K562 (cell line): ENCODE results near the gene PPP1R14B. TPM values are rescaled to one million over a fixed set of nuclear protein-coding genes. Genes with fewer than 3 reads are reported as not detected.
A peak's percentile ranks its signal among the peaks of the same experiment; 100 is the strongest.

Source experiments
- BDP1 ChIP-seq: IDR thresholded peaks from 3 replicates; pipeline ENCODE4 v1.6.1; 2011; ENCODE audit not compliant: insufficient read length, insufficient read depth
- CLOCK ChIP-seq: fragments of 250-450 bp; sonication (Bioruptor Pico); IDR thresholded peaks from 2 replicates; pipeline ENCODE4 v1.4.0; 2020; ENCODE audit warnings: mild to moderate bottlenecking, moderate library complexity, borderline replicate concordance
- CXXC5 ChIP-seq: fragments of 250-450 bp; sonication (Bioruptor Pico); IDR thresholded peaks from 2 replicates; pipeline ENCODE4 v1.8.0; 2022; ENCODE audit warnings: inconsistent platforms, mild to moderate bottlenecking, moderate library complexity
- HMGN3 ChIP-seq: IDR thresholded peaks from 2 replicates; pipeline ENCODE4 v1.6.1; 2011; ENCODE audit warnings: borderline replicate concordance, low read depth, mild to moderate bottlenecking, mixed read lengths, low read length; ENCODE audit not compliant: insufficient read length; ENCODE audit errors: extremely low read depth
- KDM2B ChIP-seq: fragments of 250-450 bp; sonication (Bioruptor Pico); IDR thresholded peaks from 2 replicates; pipeline ENCODE4 v1.8.0; 2021; ENCODE audit warnings: mild to moderate bottlenecking, moderate library complexity
- KDM4B ChIP-seq, 2 experiments: fragments of 450-650 bp in 1 of 2; sonication (generic) in 1 of 2; IDR thresholded peaks; 2 replicates each; pipeline ENCODE4 v1.6.1; 2016 to 2017; ENCODE audit warnings: borderline replicate concordance in 2 of 2, antibody characterized with exemption in 1 of 2, low read depth in 1 of 2, mild to moderate bottlenecking in 1 of 2
- KDM5B ChIP-seq: fragments of 200-600 bp; sonication (generic); IDR thresholded peaks from 2 replicates; pipeline ENCODE4 v1.6.1; 2012; ENCODE audit warnings: low read depth, mild to moderate bottlenecking, moderate library complexity, low read length, control low read depth, inconsistent platforms; ENCODE audit not compliant: insufficient replicate concordance
- MYC ChIP-seq, 2 experiments: fragments of 250-450 bp in 1 of 2; sonication (Bioruptor Pico) in 1 of 2; IDR thresholded peaks; 2 replicates each; pipeline versions ENCODE4 v1.5.1 to v1.6.1; 2012 to 2021; ENCODE audit warnings: low read depth in 2 of 2, borderline replicate concordance in 1 of 2, improper control_type of control experiment in 1 of 2, low read length in 1 of 2, mild to moderate bottlenecking in 1 of 2, moderate library complexity in 1 of 2
- MYNN ChIP-seq, 2 experiments: sonication (generic); formaldehyde crosslinking in 1 of 2; IDR thresholded peaks; 2 replicates each; pipeline versions ENCODE4 v1.5.0 to v1.6.1; 2016 to 2020; ENCODE audit warnings: antibody characterized with exemption in 1 of 2, missing genetic modification reagents in 1 of 2
- NCOA1 ChIP-seq: fragments of 450-650 bp; IDR thresholded peaks from 2 replicates; pipeline ENCODE4 v1.6.1; 2016; ENCODE audit warnings: low read depth
- NONO ChIP-seq, 2 experiments: fragments of 200-400 bp in 1 of 2; fragments of 450-650 bp in 1 of 2; formaldehyde crosslinking in 1 of 2; IDR thresholded peaks; 2 replicates each; pipeline ENCODE4 v1.6.1; 2017; ENCODE audit warnings: low read depth in 2 of 2, mild to moderate bottlenecking in 2 of 2, moderate library complexity in 2 of 2, low read length in 1 of 2
- NR3C1 ChIP-seq: sonication (generic); formaldehyde crosslinking; IDR thresholded peaks from 2 replicates; pipeline ENCODE4 v1.8.1; 2022; ENCODE audit warnings: missing genetic modification reagents
- PCBP1 ChIP-seq: fragments of 200-400 bp; formaldehyde crosslinking; IDR thresholded peaks from 2 replicates; pipeline ENCODE4 v1.6.1; 2018; ENCODE audit warnings: mild to moderate bottlenecking, low read depth, low read length; ENCODE audit not compliant: poor library complexity, severe bottlenecking
- PHF20 ChIP-seq: fragments of 450-650 bp; IDR thresholded peaks from 2 replicates; pipeline ENCODE4 v1.6.1; 2018; ENCODE audit not compliant: partially characterized antibody
- RAD21 ChIP-seq, 2 experiments: fragments of 250-450 bp in 1 of 2; fragments of 450-650 bp in 1 of 2; sonication (Bioruptor Pico) in 1 of 2; formaldehyde crosslinking in 1 of 2; IDR thresholded peaks in 1 of 2; conservative IDR thresholded peaks in 1 of 2; 2 replicates each; pipeline versions ENCODE4 v1.4.0 to v1.8.0; 2020 to 2022; ENCODE audit warnings: mild to moderate bottlenecking in 2 of 2, moderate library complexity in 1 of 2
- RCOR1 ChIP-seq, 2 experiments: IDR thresholded peaks; 2 replicates each; pipeline ENCODE4 v1.6.1; 2012; ENCODE audit warnings: low read depth in 2 of 2, low read length in 2 of 2, borderline replicate concordance in 1 of 2, improper control_type of control experiment in 1 of 2
- SMARCB1 ChIP-seq: IDR thresholded peaks from 2 replicates; pipeline ENCODE4 v1.6.1; 2011; ENCODE audit warnings: improper control_type of control experiment, low read depth; ENCODE audit not compliant: insufficient read length
- SRF ChIP-seq, 2 experiments: fragments of 250-450, 450-650 bp in 1 of 2; sonication (Bioruptor Pico) in 1 of 2; sonication (generic) in 1 of 2; formaldehyde crosslinking; IDR thresholded peaks; 2 replicates each; pipeline versions ENCODE4 v1.5.0 to v1.5.1; 2020 to 2022; ENCODE audit warnings: mild to moderate bottlenecking in 1 of 2, missing genetic modification reagents in 1 of 2
- TAF9B ChIP-seq: fragments of 450-650 bp; IDR thresholded peaks from 2 replicates; pipeline ENCODE4 v1.6.1; 2018; ENCODE audit warnings: mild to moderate bottlenecking; ENCODE audit not compliant: partially characterized antibody
- ZNF12 ChIP-seq: sonication (generic); formaldehyde crosslinking; IDR thresholded peaks from 2 replicates; pipeline ENCODE4 v1.4.0; 2020; ENCODE audit warnings: mild to moderate bottlenecking, missing genetic modification reagents
- ZNF280B ChIP-seq: fragments of 250-450 bp; sonication (Bioruptor Pico); IDR thresholded peaks from 2 replicates; pipeline ENCODE4 v1.5.1; 2021; ENCODE audit warnings: mild to moderate bottlenecking
- polyA plus RNA-seq, 8 experiments: library from polyadenylated mRNA; depleted of rRNA in 4 of 8; stranded (reverse) in 5 of 8; unstranded in 3 of 8; fragments of >200 nt; fragmentation: Nextera tagmentation in 2 of 8; fragmentation: Illumina TruSeq in 1 of 8; extraction: Ambion mirVana in 2 of 8; extraction: Trizol in 1 of 8; gene quantifications; 2 replicates each; pipeline versions ENCODE4 v1.2.1 to v1.2.3, GENCODE V29; 2011 to 2014; ENCODE audit warnings: inconsistent platforms in 1 of 8, missing spikeins in 1 of 8
- total RNA-seq, 7 experiments: library from RNA; depleted of rRNA in 6 of 7; stranded (reverse); fragments of >200 nt in 6 of 7; fragmentation: Illumina TruSeq in 2 of 7; extraction: Trizol in 2 of 7; gene quantifications; 2 replicates each; pipeline versions ENCODE4 v1.2.1 to v1.2.3, GENCODE V29; 2011 to 2021; ENCODE audit warnings: low replicate concordance in 1 of 7

PPP1R14B gene
- total and polyA plus RNA-seq, 9 of the 15 experiments (the other 6 are each of a cell fraction or from before 2014, with no cell fraction given), result 7.7 to 566 (median 212) TPM

- TF ChIP-seq SMARCB1 (peak; percentile 34), TAF9B (peak; percentile 78), KDM4B (IDR thresholded peaks at IDR 0.05; ENCODE audit: borderline replicate concordance in 2 of 2, low read depth in 1 of 2) (no peak), CXXC5 (peak; percentile 7; the same call in 1 of the 2 replicates), RCOR1 (IDR thresholded peaks at IDR 0.05; ENCODE audit: borderline replicate concordance in 1 of 2, low read depth in 2 of 2, low read length in 2 of 2) (peak in 1 of 2 experiments; percentile 34; a peak in 1 of 4 replicates), MYC (IDR thresholded peaks at IDR 0.05; ENCODE audit: low read depth, low read length) (no peak), MYC (CRISPR knock-in tag; IDR thresholded peaks at IDR 0.05; ENCODE audit: borderline replicate concordance, low read depth) (peak; percentile 76; the same call in 1 of the 2 replicates), PCBP1 (peak; percentile 51), NR3C1 (CRISPR knock-in tag) (0 out of 2 replicates have a peak, but pooled peaks have one; percentile 26), RAD21 (CRISPR knock-in tag; conservative IDR thresholded peaks at IDR 0.05 in 1 of 2, IDR thresholded peaks at IDR 0.05 in 1 of 2) (0 out of 4 replicates have a peak, but pooled peaks of 1 of the 2 experiments have one; percentile 8), SRF (CRISPR knock-in tag; IDR thresholded peaks at IDR 0.05) (peak in 1 of 2 experiments; percentile 59; a peak in 1 of 4 replicates), NCOA1 (peak; percentile 79), NONO (IDR thresholded peaks at IDR 0.05; ENCODE audit: low read depth in 2 of 2, low read length in 1 of 2) (peak; percentile 54 to 84), ZNF280B (CRISPR knock-in tag) (no peak), PHF20 (peak; percentile 36), KDM2B (CRISPR knock-in tag) (peak; percentile 79; the same call in 1 of the 2 replicates), HMGN3 (peak; percentile 49), CLOCK (CRISPR knock-in tag) (no peak), MYNN (IDR thresholded peaks at IDR 0.05) (0 out of 2 replicates have a peak, but pooled peaks have one; percentile 43), MYNN (CRISPR knock-in tag; IDR thresholded peaks at IDR 0.05) (no peak), ZNF12 (no peak), KDM5B (peak; percentile 65), BDP1 (no peak)
Measured at GRCh38 chr11:64241491-64242374, 5.0 kb downstream of the PPP1R14B start (continued).
